ENCODE measurements around the gene RETN. TPM values are rescaled to one million over a fixed set of nuclear protein-coding genes. Genes with fewer than 3 reads are reported as not detected.

RETN gene
- total and polyA plus RNA-seq, 8 donors = 6.2 to 41.4 (median 9.6) TPM; not detected in 5

DNA sequence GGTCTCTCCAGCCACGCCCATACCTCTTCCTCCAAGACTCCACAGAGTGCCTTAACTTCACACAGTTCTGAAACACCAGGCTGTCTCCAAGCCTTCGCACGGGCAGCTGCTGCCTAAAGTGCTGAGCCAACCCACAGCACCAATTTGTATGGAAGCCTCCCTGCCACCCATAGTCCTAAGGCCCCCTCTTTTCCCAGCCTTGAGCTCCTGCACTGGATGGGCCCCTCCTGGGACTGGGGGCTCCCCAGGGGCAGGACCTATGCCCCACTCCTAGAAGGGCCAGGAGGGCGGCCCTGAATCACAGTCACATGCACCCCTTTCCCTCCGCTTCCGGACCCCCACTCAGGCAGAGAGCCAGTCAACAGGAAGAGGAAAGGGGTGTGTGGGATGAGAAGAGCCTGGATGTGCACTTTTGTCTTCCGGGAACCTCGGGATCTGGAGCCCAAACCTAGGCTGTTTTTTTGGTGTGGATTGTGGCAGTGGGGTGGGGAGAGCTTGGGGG is 38.2 kb downstream of the RETN start:
- H3K4me3 ChIP-seq = no peak overlapping the region

DNA sequence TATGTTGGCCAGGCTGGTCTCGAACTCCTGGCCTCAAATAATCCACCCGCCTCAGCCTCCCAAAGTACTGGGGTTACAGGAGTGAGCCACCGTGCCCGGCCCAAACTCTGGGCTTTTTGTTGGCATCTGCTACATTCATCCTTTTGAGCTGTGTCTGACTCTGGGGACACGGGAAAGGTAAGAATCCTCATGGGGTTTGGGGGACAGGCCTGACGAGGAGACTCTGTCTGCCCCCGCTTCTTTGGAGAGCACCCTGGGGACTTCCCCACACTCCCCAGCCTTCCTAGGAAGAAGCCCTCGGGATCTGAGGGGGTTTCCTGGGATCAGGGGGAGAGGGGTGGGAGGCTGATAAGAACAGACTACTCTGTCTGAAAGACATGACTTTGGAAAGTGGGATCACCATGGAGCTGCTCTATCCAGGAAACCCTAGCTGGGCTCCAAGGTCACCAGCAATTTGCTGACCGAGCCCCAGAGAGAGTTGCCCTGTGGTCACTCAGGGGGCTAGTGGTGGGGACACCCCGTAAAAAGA is 41.1 kb downstream of the RETN start:
- H3K4me1 ChIP-seq = peaks cover 0 to 9% (median 0%) of the 10 kb centered on the region in 4 donors
- DNase-seq = no peak
- 64 to 77% (median 76%) methylated on average over 8 to 10 of the region's 10 CpGs for whole genome bisulfite sequencing, 5 donors
- intact Hi-C loops (cut with DNase I; ENCODE audit: low total_unique reads) = no loop called here
- no peak overlapping the region for H3K4me3 ChIP-seq
- H3K27me3 ChIP-seq = peaks cover 0 to 9% (median 0%) of the 10 kb centered on the region in 3 donors
- no peaks in the 10 kb centered on the region for H3K36me3 ChIP-seq
- no peak overlapping the region for H3K27ac ChIP-seq
- no peaks in the 10 kb centered on the region for H3K9me3 ChIP-seq
- no peak for TF ChIP-seq POLR2AphosphoS5 (IDR thresholded peaks at IDR 0.05)
- no peak for TF ChIP-seq POLR2A (IDR thresholded peaks at IDR 0.05)
- TF ChIP-seq EP300 (IDR thresholded peaks at IDR 0.05) = no peak
- TF ChIP-seq, protein P1, sequence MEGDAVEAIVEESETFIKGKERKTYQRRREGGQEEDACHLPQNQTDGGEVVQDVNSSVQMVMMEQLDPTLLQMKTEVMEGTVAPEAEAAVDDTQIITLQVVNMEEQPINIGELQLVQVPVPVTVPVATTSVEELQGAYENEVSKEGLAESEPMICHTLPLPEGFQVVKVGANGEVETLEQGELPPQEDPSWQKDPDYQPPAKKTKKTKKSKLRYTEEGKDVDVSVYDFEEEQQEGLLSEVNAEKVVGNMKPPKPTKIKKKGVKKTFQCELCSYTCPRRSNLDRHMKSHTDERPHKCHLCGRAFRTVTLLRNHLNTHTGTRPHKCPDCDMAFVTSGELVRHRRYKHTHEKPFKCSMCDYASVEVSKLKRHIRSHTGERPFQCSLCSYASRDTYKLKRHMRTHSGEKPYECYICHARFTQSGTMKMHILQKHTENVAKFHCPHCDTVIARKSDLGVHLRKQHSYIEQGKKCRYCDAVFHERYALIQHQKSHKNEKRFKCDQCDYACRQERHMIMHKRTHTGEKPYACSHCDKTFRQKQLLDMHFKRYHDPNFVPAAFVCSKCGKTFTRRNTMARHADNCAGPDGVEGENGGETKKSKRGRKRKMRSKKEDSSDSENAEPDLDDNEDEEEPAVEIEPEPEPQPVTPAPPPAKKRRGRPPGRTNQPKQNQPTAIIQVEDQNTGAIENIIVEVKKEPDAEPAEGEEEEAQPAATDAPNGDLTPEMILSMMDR (IDR thresholded peaks at IDR 0.05) = no peak

More for the DNA sequence above, 38.2 kb downstream of the RETN start:
- H3K4me1 ChIP-seq = peaks cover 0 to 9% (median 0%) of the 10 kb centered on the region in 4 donors
- WGBS, 5 donors = 50 to 69% (median 61%) methylated on average over 8 of the region's 8 CpGs
- no peak for DNase-seq
- intact Hi-C loops (cut with DNase I; ENCODE audit: low total_unique reads) = no loop called here
- peak overlapping the region in 1 of 5 donors; percentile 59 for H3K27ac ChIP-seq
- no peaks in the 10 kb centered on the region for H3K9me3 ChIP-seq
- no peaks in the 10 kb centered on the region for H3K36me3 ChIP-seq
- H3K27me3 ChIP-seq = peaks cover 0 to 36% (median 2%) of the 10 kb centered on the region in 3 donors
- no peak for TF ChIP-seq POLR2AphosphoS5 (IDR thresholded peaks at IDR 0.05)
- no peak for TF ChIP-seq POLR2A (IDR thresholded peaks at IDR 0.05)
- no peak for TF ChIP-seq EP300 (IDR thresholded peaks at IDR 0.05)
- TF ChIP-seq, protein P1 (IDR thresholded peaks at IDR 0.05) = no peak

DNA sequence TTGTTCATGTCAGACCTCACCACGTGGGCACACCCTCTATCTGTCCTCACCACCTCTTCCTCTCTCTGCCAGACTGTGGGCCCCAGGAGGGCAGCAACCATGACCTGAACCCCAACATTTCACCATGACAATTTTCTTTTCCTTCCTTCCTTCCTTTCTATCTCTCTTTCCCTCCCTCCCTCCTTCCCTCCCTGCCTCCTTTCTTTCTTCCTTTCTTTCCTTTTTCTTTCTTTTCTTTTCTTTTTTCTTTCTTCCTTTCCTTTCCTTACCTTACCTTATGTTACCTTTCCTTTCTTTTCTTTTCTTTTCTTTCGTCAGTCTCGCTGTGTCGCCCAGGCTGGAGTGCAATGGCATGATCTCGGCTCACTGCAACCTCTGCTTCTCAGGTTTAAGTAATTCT is 41.8 kb downstream of the RETN start:
- H3K36me3 ChIP-seq = no peaks in the 10 kb centered on the region
- 67 to 83% (median 79%) methylated on average over 5 of the region's 5 CpGs for WGBS, 5 donors
- H3K4me3 ChIP-seq = no peak overlapping the region
- H3K27me3 ChIP-seq = peaks cover 0 to 4% (median 0%) of the 10 kb centered on the region in 3 donors
- intact Hi-C loops (cut with DNase I; ENCODE audit: low total_unique reads) = no loop called here
- no peak overlapping the region for H3K27ac ChIP-seq
- H3K9me3 ChIP-seq = peaks cover 0 to 3% (median 0%) of the 10 kb centered on the region in 4 donors
- TF ChIP-seq, protein P1 (IDR thresholded peaks at IDR 0.05) = no peak
- TF ChIP-seq EP300 (IDR thresholded peaks at IDR 0.05) (no peak), POLR2AphosphoS5 (IDR thresholded peaks at IDR 0.05) (no peak), POLR2A (IDR thresholded peaks at IDR 0.05) (no peak)
- H3K4me1 ChIP-seq = peaks cover 0 to 5% (median 0%) of the 10 kb centered on the region in 4 donors
- DNase-seq = no peak

DNA sequence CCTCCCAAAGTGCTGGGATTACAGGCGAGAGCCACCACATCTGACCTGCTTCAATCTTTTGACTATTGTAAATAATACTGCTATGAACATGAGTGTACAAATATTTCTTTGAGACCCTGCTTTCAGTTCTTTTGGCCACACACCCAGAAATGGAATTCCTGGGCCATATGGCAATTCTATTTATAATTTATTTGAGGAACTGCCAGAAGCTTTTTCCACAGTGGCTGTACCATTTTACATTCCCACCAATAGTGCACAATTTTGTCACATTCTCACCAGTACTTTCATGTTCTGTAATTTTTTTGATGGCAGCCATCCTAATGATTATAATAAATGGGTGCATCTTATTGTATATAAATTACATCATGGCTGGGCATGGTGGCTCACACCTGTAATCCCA is 46.8 kb downstream of the RETN start:
- WGBS, 5 donors = 62 to 84% (median 75%) methylated on average over 1 of the region's 1 CpG

More for the DNA sequence above, 46.8 kb downstream of the RETN start:
- intact Hi-C loops (cut with DNase I; ENCODE audit: low total_unique reads) = no loop called here
- H3K27ac ChIP-seq = no peak overlapping the region
- H3K27me3 ChIP-seq = peaks cover 0 to 16% (median 0%) of the 10 kb centered on the region in 3 donors
- H3K4me1 ChIP-seq = no peaks in the 10 kb centered on the region
- DNase-seq = no peak
- TF ChIP-seq, protein P1 (IDR thresholded peaks at IDR 0.05) = no peak
- no peak for TF ChIP-seq EP300 (IDR thresholded peaks at IDR 0.05)
- no peak for TF ChIP-seq POLR2A (IDR thresholded peaks at IDR 0.05)
- TF ChIP-seq POLR2AphosphoS5 (IDR thresholded peaks at IDR 0.05) = no peak
- H3K36me3 ChIP-seq = no peaks in the 10 kb centered on the region
- H3K9me3 ChIP-seq = peaks cover 0 to 16% (median 5%) of the 10 kb centered on the region in 4 donors
- no peak overlapping the region for H3K4me3 ChIP-seq
